HG03139 (cell line): ENCODE measurements around the gene PRUNE2.

Experiments used
- ATAC-seq: cut with Tn5 transposase; IDR thresholded peaks from one replicate; pipeline ENCODE4 v1.9.1; 2021; ENCODE audit not compliant: unreplicated experiment

The PRUNE2 gene

DNA sequence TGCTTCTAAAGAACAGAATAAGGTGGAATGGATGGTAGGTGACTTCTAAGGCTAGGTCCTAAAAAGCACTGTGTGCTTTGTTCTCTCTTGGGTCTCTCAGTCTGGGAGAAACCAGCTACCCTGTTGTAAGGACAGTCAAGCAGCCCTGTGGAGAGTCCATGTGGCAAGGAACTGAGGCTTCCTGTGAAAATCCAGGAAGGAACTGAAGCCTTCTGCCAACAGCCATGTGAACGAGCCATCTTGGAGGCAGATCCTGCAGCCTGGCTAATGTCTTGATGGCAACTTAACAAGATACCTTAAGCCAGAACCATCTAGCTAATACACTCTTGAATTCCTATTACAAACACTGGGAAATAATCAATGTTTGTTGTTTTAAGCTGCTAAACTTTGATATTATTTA lies 241.8 kb downstream of the PRUNE2 start:
- no peak for ATAC-seq

DNA sequence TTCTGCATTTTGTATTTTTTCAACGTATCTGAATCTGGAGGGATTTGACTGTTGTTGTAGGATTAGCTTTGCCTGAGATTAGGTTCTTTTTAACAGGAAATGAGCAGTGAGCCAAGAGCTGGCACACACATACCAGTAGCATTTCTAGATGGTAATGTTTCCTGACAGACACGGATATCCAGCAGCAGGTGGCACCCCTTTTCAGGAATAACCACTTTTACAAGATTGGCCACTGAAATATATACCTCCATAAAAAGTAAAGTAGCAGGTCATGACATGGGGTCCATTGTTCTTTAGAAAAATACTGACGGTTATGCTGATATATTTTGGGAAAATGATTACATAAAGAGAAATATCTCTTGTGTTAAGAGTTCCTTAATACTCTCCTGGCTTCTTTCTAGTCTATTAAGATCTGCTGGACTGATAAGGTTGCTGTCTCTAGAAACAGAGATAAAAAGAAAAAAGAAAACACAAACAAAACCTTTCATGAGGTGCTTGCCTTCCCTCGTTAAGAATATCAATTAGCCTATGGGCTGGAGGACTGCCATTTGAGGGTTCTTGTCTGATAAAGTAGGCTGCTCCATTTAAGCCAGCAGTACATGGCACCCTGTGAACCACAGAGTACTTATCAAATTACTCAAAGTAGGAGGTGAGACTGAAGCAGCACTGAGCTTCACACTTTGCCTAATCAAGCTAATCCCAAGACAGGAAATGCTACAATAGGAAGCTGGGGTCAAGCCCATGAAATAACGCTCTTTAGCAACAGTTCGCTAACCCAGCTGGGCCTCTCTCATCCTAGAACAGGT lies 243.2 kb downstream of the PRUNE2 start:
- ATAC-seq: no peak

DNA sequence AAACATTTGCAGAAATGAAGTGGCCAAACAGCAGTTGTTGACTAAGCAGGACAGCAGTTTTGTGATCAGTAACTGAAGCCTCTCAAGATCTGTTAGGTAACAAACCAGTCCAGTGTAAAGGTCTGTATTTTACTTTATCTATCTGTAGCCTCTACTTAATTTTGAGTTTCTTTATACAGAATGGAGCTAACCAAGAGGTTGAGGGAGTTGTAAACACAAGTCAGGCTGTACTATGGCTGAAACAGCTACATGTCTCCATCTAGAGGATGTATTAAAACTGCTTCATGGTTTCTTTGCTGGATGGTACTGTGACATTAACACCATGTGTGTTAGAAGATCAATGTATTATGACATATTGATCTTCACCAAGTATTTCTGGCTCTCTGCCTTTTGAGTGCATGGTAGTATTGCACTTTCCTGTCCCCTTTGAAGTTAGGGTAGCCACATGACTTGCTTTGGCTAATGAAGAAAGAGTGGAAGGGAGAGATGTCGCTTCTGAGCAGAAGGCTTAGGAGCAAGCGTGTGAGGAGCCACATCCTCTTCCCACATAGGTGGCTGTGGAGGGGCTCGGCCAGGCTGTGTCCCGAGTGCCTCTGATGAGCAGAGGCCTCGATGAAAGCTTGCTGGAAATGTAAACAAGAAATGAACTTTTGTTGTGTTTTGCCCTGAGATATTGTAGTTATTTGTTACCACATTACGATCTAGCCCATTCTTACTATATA lies 247.2 kb downstream of the PRUNE2 start:
- peak; percentile 74 for ATAC-seq

DNA sequence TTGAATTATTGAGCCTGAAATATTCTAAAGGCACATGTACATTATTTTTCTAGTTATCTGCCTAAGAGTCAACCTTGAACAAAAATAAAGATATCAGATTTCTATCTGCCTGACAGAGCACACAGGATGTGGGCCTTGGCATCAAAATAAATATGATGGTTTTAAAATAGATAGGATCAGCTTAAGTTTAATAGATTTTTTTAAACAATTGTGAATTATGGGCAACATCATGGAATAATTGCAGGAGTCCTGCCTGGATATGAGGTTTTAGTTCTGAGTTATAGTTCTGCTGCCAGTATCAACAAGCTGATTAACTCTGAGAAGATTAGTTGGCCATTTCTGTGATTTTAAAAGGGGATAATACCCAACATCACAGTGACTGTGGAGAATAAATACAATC lies 248.6 kb downstream of the PRUNE2 start:
- ATAC-seq: no peak

DNA sequence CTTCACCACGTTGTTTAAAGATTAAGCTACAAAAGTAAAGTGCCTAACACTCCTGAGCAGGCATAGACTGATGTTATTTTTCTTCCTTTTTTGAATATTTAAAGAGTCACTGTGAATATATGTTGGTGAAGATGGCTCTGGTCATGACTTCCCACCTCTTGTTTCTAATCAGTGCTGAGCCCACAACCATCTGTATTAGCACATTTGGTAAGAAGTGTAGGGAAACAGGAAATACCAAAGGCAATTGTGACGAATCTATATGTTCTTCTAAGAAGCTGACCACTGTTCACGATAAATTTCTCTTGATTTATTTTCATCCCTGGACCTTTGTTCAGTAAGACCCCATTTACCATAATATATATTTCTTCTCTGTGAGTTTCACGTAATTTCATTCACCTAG lies 249.9 kb downstream of the PRUNE2 start:
- no peak for ATAC-seq

DNA sequence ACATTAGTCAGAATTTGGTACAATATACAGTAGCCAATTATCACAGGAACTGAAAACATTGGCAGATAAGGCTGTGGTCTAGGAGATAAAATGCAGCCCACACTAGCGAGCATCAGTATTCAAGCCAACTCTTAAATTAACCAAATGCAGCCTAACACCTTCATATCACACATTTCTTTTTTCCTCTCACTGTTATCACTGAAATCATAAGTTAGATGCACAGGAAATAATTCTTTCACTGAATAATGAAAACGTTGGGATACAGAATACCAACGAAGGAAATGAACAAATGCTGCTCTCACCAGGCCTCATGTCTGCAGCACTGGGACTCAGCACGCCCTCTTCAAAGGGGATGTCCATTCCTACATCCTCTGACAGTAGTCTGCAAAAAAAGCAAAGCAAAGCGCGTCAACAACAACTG lies 250.8 kb downstream of the PRUNE2 start:
- no peak for ATAC-seq

DNA sequence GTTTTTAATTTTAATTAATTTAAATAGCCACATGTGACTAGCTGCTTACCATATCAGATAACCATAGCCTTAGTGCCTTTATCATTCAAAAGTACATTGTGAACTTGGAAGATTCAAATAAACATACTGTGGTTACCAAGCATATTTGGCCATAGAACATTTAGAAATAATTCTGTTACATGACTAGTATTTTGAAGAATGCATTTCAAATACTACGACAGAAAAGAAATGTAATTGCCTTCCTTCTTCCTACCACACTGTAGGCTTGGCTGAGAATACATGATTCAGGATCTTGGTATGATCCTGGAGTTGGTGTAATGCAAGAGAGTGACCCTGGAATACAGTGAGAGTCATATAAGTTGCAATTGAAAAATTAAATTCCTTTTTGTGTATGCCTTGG lies 251.3 kb downstream of the PRUNE2 start:
- ATAC-seq: no peak

DNA sequence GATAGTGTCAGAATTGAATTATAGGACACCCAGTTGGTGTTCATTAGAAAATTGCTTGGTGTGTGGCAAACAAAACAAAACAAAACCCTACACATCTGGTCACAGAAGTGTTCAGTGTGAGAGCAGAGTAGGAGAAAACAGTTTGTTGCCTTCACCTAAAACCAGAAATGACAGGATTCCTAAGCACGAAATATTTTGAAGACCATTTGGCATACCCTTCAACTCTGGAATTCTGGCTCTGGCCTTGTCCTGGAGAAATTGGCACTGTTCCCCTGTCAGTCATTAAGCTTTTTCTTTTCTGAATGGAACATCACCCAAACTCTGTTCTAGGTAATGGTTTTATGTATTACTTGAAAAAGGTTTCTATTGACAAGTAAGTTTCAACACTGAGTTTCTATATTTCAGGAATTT lies 251.9 kb downstream of the PRUNE2 start:
- ATAC-seq: no peak

DNA sequence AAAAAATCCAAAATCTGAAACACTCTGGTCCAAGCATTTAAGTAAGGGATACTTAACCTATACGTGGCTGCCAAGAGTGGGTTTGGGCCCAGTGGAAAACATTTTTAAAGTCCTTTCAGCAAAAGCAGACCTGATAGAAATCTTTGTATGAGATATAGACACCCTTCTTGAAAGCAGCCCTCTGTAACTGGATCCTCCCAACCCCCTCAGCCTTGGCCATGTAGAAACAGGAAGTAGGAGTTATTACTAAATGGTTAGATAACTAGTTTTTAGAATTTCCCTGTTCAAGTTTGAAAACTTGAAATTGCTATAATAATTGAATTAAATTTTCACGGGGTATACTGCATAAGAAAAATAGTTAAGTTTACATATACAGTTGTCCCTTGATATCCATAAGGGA lies 253.0 kb downstream of the PRUNE2 start:
- ATAC-seq: no peak

DNA sequence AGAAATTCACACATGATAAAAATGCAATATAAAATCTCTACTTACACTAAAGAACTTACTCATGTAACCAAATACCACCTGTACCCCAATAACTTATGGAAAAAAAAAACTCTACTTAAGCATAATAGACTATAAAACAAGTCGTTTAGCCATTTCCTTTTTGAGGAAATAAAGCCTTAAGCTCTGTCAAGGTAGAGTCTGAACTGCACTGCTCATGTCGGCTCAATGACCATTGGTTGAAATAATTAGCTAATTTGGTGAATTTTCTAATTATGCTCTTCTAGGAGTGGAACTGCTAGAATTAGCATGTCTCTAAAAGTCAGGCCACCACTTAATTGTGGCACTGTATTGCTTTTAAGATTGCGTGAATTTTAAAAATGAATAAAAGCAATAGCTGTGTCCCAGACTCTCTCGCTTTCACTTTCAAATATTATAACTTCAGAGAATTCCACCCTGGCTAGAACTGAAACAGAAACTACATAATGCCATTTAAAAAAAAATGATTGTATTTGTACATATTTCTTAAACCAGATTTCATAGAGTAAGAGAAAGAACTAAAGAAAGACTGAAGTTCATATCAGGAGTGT lies 254.7 kb downstream of the PRUNE2 start:
- ATAC-seq: peak; percentile 43

DNA sequence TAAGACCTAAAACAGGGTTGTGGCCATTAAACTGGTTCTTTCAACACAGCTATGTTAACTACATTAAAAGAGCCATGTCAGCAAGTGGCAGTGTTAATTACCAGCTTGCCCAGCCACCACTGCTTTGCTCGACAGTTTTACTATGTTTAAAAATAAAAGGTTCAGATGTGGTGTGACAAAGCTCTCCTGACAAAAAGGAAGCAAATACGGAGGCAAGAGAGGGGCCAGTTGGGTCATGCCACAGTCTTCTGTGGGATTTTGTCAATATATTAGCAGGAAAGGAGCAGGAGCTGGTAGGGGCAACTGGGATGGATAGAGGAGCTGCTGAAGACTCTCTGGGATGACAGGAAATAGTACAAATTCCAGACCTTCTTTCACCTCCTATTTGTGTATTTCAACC lies 255.2 kb downstream of the PRUNE2 start:
- no peak for ATAC-seq

DNA sequence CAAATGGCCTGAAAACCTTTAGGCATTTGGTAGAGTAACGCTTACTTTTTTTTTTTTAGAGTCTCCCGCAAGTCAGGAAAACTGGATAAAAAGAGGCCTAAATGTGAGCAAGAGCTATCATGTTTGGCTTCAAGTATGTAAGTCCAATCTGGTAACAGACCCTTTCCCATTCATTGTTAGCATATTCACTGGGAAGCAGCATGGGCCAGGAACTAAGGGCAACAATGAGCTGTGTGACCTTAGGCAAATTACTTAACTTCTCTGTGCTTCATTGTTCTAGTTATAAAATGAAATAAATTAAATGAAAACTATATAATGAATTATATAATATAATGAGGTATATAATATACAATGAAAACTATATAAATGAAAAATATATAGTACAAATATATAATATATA lies 256.0 kb downstream of the PRUNE2 start:
- no peak for ATAC-seq

DNA sequence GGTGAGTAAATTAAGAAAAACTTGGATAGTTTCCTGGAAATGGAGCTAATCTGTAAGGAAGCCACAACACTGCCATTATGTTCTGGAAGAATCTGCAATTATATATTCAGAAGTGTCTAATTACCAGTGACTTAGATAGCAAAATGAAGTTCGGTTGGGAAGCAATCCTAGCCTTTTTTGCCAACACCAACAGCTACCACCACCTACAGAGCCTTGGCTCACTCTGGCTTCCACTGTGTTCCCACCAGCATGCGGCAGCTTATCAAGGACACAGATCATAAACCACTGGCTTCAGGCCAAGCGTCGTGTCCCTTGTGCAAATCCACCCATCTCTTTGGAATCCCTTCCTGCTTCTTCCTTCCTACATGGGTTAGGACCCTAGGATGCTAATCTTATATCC lies 259.7 kb downstream of the PRUNE2 start:
- ATAC-seq: no peak

DNA sequence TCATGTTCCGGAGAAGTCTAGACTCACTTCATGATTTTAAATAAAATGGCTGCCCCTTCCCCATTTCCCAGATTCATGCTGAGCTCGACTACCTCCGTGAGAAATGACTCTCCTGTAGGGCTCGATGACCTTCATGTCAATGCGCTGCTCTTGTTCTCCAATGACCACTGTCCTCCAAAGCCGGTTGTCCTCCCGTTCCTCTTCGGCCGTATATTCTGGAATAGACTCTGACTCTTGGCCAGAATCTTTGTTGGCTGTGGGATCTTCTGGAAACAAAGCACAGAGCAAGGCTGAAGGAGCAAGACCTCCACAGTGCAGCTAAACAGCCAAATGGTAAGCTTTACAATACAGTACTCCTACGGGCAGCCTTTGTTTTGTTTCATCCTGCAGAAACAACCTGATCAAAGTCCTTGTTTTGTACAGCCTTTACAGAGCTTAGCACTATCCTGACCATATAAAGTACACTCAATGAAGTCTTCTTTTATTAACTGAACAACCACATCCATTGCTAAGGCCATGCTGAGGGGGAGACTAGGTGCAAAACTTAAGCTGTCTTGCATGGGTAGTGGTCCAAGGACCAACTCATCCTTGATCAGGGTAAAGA lies 261.2 kb downstream of the PRUNE2 start:
- ATAC-seq: no peak

DNA sequence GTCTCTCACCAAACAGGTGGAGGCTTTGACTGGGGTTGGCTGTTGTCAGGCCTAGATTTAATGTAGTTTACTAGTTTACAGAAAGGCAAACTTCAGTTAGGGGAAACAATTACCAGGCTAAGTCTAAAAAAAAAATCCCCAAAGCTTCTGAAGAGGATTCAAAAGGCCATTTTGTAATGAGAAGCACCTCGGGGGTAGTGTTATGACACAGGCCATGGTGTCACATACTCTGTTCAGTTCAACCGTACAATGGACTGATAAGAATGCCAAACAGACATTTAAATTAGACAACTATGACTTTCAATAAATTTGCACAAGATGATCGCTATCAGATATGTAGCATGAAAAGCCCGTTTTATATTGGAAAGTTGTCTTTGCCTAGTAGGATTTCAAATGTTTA lies 261.7 kb downstream of the PRUNE2 start:
- peak; percentile 21 for ATAC-seq

DNA sequence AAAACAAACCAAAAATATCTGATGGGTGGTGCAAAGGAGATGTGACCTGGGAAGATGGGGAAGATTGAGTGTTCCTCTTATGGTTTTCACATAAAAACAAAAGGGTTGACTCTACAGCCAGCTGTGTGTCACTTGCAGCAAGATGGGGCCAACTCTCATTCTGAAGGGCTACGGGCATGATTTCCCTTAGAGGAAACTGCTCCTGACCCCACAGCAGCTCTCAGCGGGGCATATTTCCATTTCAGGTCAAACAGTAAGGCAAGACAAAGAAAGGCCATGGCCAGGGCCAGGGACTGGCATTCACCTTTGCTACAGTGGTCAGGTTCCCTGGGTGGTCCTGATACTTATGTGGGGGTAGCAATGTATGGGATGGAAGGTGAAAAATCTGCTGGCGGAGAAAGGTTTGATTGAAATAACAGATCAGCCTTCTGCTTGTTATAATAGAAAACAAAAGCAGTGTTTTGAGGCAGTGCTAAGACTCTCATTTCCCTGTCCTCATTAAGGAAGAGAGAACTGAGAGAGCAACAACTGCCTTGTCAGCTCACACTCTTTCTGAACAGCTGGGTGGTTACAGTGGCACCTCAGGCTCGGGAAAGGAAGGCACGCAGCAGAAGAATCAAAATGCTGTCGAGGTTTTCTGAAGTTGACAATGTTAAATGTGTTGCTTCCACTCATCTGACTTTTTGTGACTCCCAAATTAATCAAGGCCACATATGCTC lies 262.4 kb downstream of the PRUNE2 start:
- ATAC-seq: peak; percentile 96

DNA sequence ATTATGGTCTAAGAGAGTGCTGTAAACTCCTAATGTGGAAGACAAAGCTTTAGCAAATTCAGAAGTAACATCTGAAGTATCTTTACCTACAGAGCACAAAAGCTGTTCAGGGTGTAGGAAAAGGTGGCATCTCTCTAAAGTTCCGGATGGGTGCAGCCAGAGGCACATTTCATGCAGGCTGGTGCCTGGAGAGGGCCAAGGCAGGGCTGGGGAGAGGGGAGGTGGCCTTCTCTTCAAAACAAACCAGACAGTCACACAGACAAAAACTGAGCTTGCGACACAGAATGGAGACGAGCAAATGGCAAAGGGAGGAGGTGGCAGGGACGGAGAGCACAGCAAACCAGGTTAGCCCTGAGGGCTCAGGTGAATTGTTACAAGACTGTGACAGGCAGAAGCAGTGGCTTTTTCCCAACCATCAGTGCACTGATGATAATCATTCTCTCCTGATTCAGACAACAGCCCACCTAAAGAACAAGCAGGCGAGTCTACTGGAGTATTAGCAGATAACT lies 263.2 kb downstream of the PRUNE2 start:
- ATAC-seq: no peak

DNA sequence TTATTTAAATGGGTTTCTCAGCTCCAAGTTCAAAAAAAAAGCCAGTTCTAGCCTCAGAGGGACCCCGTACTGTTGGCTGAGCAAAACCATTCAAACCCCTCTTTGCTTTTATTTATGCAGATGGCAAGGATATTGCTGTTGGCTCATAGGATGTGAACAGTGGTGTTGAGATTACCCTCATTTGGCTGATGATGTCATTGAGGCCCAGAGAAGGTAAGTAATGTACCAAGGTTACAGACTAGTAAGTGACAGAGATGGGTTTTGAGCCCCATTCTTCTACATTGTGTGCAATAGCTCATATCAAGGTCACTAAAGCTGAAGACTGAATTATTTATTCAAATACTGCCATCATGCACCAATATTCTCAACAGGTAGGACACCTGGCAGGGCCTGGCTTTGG lies 263.8 kb downstream of the PRUNE2 start:
- ATAC-seq: no peak

DNA sequence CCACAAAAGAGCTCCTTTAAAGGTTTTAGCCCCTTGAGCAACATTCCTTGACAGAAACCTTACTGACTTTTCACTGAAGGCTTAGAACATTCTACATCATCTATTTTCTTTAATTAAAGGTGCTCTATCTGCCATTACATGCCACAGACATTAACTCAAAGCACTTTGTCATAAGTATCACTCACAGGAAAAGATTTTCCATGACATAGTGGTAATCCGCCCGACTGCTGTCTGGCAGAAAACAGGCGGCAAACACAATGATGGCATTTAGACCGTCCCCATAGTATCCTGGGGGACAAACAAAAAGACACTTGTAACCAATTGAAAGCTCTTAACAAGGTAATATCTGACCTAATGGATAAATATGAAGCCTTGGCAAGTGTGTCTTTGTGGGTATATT lies 267.9 kb downstream of the PRUNE2 start:
- no peak for ATAC-seq

DNA sequence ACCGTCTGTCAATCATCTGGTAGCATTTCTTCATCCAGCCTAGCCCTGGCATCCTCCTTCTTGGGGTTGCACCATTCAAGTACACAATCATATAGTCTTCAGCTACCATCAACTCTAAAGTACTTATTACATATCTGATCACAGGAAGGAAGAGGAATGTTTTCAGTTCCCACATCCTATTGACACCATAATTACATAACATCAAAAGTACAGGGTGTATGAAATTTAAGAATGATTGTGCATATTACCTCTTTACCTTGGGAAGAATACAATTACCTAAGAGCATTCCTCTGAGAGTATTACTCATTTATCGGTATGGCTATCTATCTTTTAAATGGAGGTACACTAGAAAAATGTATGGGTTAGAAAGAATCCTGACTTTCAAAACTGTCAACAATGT lies 268.5 kb downstream of the PRUNE2 start:
- ATAC-seq: no peak
